Right lobe of liver (tissue), 6 donors: ENCODE data around the gene PDE4A. TPM values are rescaled to one million over a fixed set of nuclear protein-coding genes. Genes with fewer than 3 reads are reported as not detected.
"Not testable (repeated sequence)": the region's sequence is repeated elsewhere in the genome, so short reads cannot be mapped to it uniquely, and the experiment has no call there.

Source experiments
- ATAC-seq, 4 donors: fragments of 200-7000 bp; cut with Tn5 transposase; one replicate each; pipeline ENCODE4 v1.9.1; 2020; ENCODE audit warnings: mild to moderate bottlenecking in 4 of 4, moderate library complexity in 4 of 4
- DNase-seq, 3 donors: peaks; one replicate each; pipeline ENCODE4 v3.0.0-alpha.2; 2020
- H3K27ac ChIP-seq, 3 donors: fragments of 200-600 bp; one replicate each; pipeline ENCODE4 v1.8.0; 2022
- H3K27me3 ChIP-seq, 2 donors: fragments of 200-600 bp; one replicate each; pipeline ENCODE4 v1.8.0; 2022
- H3K36me3 ChIP-seq, 4 donors: fragments of 200-600 bp; sonication (generic) in 1 of 4; one replicate each; pipeline versions ENCODE4 v1.5.1 to v1.8.0; 2017 to 2022; ENCODE audit warnings: control low read depth in 1 of 4
- H3K4me1 ChIP-seq, 4 donors: fragments of 200-600 bp; sonication (generic) in 1 of 4; one replicate each; pipeline versions ENCODE4 v1.5.1 to v1.8.0; 2017 to 2022; ENCODE audit warnings: control low read depth in 1 of 4
- H3K4me3 ChIP-seq, 3 donors: fragments of 200-600 bp; one replicate each; pipeline ENCODE4 v1.8.0; 2022
- H3K9me3 ChIP-seq, 4 donors: fragments of 200-600 bp; sonication (generic) in 1 of 4; one replicate each; pipeline versions ENCODE4 v1.5.1 to v1.8.0; 2017 to 2022; ENCODE audit warnings: control low read depth in 1 of 4
- POLR2A ChIP-seq: fragments of 450-650 bp; IDR thresholded peaks from one replicate; pipeline ENCODE4 v1.6.1; 2017; ENCODE audit warnings: antibody characterized with exemption, mild to moderate bottlenecking
- WGBS: methylation state at CpG from one replicate; pipeline ENCODE4 v1.1.6; 2018; ENCODE audit warnings: low coverage, low lambda C conversion rate; ENCODE audit not compliant: insufficient coverage; ENCODE audit errors: missing lambda C conversion rate; 5-methylcytosine and 5-hydroxymethylcytosine counted together
- intact Hi-C, 2 donors: fragments of 100-400 bp; cut with DNase I; formaldehyde crosslinking; loops; one replicate each; pipeline versions ENCODE4 v1.11.2 to v1.14.1; 2022
- long read RNA-seq: library from polyadenylated mRNA; unstranded; transcript quantifications from one replicate; pipeline ENCODE4 v2.0.0, GENCODE V29; 2019
- total RNA-seq, 6 experiments: library from RNA; depleted of rRNA in 2 of 6; stranded (reverse); fragments of >200 nt in 2 of 6; fragmentation: NEBNext Ultra II Directional in 3 of 6; extraction: Animal tissue kit (Norgen Biotek cat#: 25700) in 3 of 6; gene quantifications; one replicate each; pipeline versions ENCODE4 v1.1.0 to v1.2.4, GENCODE V29; 2016 to 2023
- TF ChIP-seq, protein P1 (sequence below), 4 donors: fragments of 200-600 bp in 3 of 4; fragments of 450-650 bp in 1 of 4; IDR thresholded peaks; one replicate each; pipeline versions ENCODE4 v1.5.1 to v1.8.0; 2016 to 2022; ENCODE audit warnings: antibody characterized with exemption in 4 of 4, mild to moderate bottlenecking in 2 of 4
- donor health status: DM: no; HTN: yes; CAD: no.
- donor health status: DM: no; HTN: no; CAD: no.
- donor health status: DM: no; HTN: no; CAD: no.
- donor health status: DM: no; HTN: yes; CAD: no.
- donor health status: DM: no; HTN: yes; CAD: no.

PDE4A gene
- total RNA-seq, result 1 to 10 TPM; 1.2 to 5.8 (median 2.7) TPM
- long read RNA-seq, partial matches to known transcripts, result 0 of 1 reads
- long read RNA-seq, other reads (novel, unspliced or antisense), result 1 of 1 reads

DNA sequence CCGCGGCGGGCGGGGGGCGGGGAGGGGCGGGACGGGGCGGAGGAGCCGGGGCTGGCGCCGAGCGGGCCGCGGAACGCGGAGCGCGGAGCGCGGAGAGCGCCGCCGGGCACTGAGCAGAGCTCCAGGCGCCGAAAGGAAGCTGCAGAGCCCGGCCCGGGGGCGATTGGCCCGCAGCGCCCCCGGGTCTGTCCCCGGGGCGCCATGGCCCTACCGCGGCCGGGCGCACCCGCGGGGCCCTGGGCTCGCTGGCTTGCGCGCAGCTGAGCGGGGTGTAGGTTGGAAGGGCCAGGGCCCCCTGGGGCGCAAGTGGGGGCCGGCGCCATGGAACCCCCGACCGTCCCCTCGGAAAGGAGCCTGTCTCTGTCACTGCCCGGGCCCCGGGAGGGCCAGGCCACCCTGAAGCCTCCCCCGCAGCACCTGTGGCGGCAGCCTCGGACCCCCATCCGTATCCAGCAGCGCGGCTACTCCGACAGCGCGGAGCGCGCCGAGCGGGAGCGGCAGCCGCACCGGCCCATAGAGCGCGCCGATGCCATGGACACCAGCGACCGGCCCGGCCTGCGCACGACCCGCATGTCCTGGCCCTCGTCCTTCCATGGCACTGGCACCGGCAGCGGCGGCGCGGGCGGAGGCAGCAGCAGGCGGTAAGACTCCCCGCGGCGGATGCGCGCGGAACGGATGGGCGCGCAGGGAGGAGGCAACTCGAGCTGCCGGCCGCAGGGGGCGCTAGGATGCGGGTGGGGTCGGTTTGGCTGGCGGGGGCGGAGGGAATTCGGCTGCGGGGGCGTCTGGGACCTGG is at the start of gene PDE4A:
Gene PDE4A (plus strand): TSS at position 95 of the 796 bp plus-strand sequence. CDS start 227 bp downstream, at position 322.
- WGBS, result 3% methylated on average over 5 of the region's 104 CpGs
- intact Hi-C loops, result no loop called here
- peaks cover 0 to 30% (median 5%) of the 10 kb centered on the region in 4 donors for H3K4me1 ChIP-seq
- no peak within 1 kb of the TSS for H3K4me3 ChIP-seq
- H3K9me3 ChIP-seq, result no peaks in the 10 kb centered on the region
- DNase-seq (no peak), ATAC-seq (no peak)
- H3K27ac ChIP-seq, result no peak within 1 kb of the TSS
- peaks cover 0 to 21% of the 10 kb centered on the region in 2 donors for H3K27me3 ChIP-seq
- H3K36me3 ChIP-seq, result no peaks in the 10 kb centered on the region
- no peak for TF ChIP-seq POLR2A
- TF ChIP-seq, protein P1, sequence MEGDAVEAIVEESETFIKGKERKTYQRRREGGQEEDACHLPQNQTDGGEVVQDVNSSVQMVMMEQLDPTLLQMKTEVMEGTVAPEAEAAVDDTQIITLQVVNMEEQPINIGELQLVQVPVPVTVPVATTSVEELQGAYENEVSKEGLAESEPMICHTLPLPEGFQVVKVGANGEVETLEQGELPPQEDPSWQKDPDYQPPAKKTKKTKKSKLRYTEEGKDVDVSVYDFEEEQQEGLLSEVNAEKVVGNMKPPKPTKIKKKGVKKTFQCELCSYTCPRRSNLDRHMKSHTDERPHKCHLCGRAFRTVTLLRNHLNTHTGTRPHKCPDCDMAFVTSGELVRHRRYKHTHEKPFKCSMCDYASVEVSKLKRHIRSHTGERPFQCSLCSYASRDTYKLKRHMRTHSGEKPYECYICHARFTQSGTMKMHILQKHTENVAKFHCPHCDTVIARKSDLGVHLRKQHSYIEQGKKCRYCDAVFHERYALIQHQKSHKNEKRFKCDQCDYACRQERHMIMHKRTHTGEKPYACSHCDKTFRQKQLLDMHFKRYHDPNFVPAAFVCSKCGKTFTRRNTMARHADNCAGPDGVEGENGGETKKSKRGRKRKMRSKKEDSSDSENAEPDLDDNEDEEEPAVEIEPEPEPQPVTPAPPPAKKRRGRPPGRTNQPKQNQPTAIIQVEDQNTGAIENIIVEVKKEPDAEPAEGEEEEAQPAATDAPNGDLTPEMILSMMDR (IDR thresholded peaks at IDR 0.05), result peak in 1 of 4 donors; percentile 10

DNA sequence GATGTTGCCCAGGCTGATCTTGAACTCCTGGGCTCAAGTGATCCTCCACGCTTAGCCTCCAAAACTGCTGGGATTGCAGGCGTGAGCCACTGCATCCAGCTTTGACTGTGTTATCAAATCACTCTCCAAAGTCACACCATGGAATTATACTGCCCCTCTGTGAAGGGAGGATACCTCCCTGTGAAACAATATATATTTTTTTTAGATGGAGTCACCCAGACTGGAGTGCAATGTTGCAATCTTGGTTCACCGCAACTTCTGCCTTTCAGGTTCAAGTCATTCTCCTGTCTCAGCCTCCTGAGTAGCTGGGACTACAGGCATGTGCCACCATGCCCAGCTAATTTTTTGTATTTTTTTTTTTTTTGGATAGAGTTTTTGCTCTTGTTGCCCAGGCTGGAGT is 47.6 kb upstream of the PDE4A start:
- TF ChIP-seq, protein P1 (IDR thresholded peaks at IDR 0.05), result no peak
- TF ChIP-seq POLR2A, result no peak
- Histone ChIP-seq H3K9me3 (no peaks in the 10 kb centered on the region), H3K4me3 (no peak overlapping the region), H3K27me3 (no peaks in the 10 kb centered on the region), H3K27ac (no peak overlapping the region), H3K4me1 (no peaks in the 10 kb centered on the region), H3K36me3 (peaks cover 0 to 19% (median 6%) of the 10 kb centered on the region in 4 donors)
- DNase-seq (no peak), ATAC-seq (peak in 2 of 4 donors; percentile 36 to 45)
- intact Hi-C loops, result no loop called here
- WGBS, result 67% methylated on average over 1 of the region's 3 CpGs

DNA sequence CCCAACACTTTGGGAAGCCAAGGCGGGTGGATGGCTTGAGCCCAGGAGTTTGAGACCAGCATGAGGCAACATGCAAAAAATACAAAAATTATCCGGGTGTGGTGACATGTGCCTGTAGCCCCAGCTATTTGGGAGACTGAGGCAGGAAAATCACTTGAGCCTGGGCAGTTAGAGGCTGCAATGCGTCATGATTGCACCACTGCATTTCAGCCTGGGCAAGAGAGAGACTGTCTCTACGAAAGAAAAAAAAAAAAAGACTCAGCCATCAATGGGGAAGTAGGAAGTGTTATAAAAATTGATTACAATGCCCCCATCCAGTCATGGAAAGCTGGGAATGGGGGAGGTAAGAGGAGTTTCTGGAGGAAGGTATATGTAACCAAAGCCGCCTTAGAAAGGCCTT is 45.4 kb upstream of the PDE4A start:
- no peaks in the 10 kb centered on the region for H3K9me3 ChIP-seq
- DNase-seq, result no peak
- no peak overlapping the region for H3K4me3 ChIP-seq
- TF ChIP-seq, protein P1 (IDR thresholded peaks at IDR 0.05), result no peak
- TF ChIP-seq POLR2A, result no peak
- no peak overlapping the region for H3K27ac ChIP-seq
- no peaks in the 10 kb centered on the region for H3K27me3 ChIP-seq
- peaks cover 0 to 12% (median 6%) of the 10 kb centered on the region in 4 donors for H3K36me3 ChIP-seq
- ATAC-seq, result no peak
- peaks cover 0 to 3% (median 0%) of the 10 kb centered on the region in 4 donors for H3K4me1 ChIP-seq
- intact Hi-C loops, result no loop called here
- 88% methylated on average over 3 of the region's 5 CpGs for WGBS

DNA sequence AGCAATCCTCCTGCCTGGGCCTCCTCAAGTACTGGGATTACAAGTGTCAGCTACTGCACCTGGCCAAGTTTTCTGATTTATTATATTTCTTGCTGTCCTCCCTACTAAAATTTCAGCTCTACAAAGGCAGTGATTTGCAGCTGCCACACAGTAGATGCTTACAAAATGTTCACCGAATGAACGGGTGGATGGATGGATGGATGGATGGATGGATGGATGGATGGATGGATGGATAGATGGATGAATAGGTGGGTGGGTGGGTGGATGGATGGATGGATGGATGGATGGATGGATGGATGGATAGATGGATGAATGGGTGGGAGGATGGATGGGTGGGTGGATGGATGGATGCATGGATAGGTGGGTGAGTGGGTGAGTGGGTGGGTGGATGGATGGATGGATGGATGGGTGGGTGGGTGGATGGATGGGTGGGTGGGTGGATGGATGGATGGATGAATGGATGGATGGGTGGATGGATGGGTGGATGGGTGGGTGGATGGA is 43.1 kb upstream of the PDE4A start:
- H3K4me1 ChIP-seq, H3K9me3 ChIP-seq, DNase-seq, H3K27me3 ChIP-seq, intact Hi-C loops, H3K27ac ChIP-seq, H3K4me3 ChIP-seq, ATAC-seq: not testable (repeated sequence)
- 96% methylated on average over 2 of the region's 2 CpGs for WGBS
- H3K36me3 ChIP-seq, result peaks cover 0 to 11% (median 5%) of the 10 kb centered on the region in 4 donors

DNA sequence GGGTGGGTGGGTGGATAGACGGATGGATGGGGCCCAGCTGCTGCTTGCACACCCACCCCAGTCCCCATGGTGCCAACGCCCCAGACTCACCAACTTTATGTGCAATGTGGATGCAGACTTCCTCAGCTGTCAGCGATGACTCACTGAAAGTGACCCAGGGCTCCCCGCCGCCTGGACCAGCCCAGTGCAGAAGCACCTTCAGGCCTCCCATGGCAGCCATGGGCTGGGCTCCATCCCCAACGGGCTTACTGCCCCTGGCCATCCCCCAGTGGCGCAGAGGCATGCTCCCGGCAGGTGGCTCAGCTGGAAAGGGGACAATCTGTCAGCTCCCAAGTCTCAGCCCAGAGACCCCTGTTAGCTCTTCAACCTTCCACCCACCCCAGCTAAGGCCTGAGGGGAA is 42.2 kb upstream of the PDE4A start:
- no peaks in the 10 kb centered on the region for H3K27me3 ChIP-seq
- peaks cover 0 to 3% (median 2%) of the 10 kb centered on the region in 4 donors for H3K4me1 ChIP-seq
- intact Hi-C loops, result no loop called here
- no peak overlapping the region for H3K27ac ChIP-seq
- peaks cover 0 to 11% (median 5%) of the 10 kb centered on the region in 4 donors for H3K36me3 ChIP-seq
- ATAC-seq, result no peak
- TF ChIP-seq, protein P1 (IDR thresholded peaks at IDR 0.05), result no peak
- TF ChIP-seq POLR2A, result no peak
- no peak overlapping the region for H3K4me3 ChIP-seq
- H3K9me3 ChIP-seq, result no peaks in the 10 kb centered on the region
- DNase-seq, result no peak
- WGBS, result 90% methylated on average over 2 of the region's 8 CpGs
